Measurements from ENCODE around the gene ZNF101.

DNA sequence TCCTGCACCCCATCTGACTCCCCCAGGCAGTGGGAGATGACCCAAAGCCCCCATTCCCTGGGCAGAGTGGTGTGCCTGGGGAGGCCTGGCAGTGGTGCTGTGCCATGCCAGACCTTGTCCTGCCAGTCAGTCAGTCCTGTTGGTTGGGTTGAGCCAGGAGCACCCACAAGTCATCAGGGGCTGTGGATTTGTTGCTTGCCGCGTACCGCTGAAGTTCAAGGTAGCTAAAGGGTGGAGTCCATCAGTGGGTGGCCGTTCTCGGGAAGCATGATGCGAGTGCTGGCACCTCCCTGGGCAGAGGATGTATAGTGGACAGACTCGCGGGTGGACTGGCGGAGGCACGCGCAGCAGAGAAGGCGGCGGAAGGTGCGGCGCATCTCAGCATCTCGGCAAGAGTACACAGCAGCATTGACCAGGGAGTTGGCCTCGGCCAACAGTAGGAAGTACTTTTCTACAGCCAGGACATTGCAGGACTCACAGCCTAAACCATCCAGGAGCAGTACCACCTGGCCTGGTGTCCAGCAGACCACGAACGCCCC, 44.5 kb upstream of the ZNF101 start:
- TF ChIP-seq POLR2AphosphoS5 (IDR thresholded peaks at IDR 0.05) (no peak), EZH2 (IDR thresholded peaks at IDR 0.05; ENCODE audit: borderline replicate concordance, insufficient read depth, low read length, poor library complexity, severe bottlenecking) (no peak), TAF1 (IDR thresholded peaks at IDR 0.05; ENCODE audit: low read depth) (no peak)
- TF ChIP-seq, protein P1, sequence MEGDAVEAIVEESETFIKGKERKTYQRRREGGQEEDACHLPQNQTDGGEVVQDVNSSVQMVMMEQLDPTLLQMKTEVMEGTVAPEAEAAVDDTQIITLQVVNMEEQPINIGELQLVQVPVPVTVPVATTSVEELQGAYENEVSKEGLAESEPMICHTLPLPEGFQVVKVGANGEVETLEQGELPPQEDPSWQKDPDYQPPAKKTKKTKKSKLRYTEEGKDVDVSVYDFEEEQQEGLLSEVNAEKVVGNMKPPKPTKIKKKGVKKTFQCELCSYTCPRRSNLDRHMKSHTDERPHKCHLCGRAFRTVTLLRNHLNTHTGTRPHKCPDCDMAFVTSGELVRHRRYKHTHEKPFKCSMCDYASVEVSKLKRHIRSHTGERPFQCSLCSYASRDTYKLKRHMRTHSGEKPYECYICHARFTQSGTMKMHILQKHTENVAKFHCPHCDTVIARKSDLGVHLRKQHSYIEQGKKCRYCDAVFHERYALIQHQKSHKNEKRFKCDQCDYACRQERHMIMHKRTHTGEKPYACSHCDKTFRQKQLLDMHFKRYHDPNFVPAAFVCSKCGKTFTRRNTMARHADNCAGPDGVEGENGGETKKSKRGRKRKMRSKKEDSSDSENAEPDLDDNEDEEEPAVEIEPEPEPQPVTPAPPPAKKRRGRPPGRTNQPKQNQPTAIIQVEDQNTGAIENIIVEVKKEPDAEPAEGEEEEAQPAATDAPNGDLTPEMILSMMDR (IDR thresholded peaks at IDR 0.05; ENCODE audit: poor library complexity, severe bottlenecking) = no peak
- TF ChIP-seq, protein P2, sequence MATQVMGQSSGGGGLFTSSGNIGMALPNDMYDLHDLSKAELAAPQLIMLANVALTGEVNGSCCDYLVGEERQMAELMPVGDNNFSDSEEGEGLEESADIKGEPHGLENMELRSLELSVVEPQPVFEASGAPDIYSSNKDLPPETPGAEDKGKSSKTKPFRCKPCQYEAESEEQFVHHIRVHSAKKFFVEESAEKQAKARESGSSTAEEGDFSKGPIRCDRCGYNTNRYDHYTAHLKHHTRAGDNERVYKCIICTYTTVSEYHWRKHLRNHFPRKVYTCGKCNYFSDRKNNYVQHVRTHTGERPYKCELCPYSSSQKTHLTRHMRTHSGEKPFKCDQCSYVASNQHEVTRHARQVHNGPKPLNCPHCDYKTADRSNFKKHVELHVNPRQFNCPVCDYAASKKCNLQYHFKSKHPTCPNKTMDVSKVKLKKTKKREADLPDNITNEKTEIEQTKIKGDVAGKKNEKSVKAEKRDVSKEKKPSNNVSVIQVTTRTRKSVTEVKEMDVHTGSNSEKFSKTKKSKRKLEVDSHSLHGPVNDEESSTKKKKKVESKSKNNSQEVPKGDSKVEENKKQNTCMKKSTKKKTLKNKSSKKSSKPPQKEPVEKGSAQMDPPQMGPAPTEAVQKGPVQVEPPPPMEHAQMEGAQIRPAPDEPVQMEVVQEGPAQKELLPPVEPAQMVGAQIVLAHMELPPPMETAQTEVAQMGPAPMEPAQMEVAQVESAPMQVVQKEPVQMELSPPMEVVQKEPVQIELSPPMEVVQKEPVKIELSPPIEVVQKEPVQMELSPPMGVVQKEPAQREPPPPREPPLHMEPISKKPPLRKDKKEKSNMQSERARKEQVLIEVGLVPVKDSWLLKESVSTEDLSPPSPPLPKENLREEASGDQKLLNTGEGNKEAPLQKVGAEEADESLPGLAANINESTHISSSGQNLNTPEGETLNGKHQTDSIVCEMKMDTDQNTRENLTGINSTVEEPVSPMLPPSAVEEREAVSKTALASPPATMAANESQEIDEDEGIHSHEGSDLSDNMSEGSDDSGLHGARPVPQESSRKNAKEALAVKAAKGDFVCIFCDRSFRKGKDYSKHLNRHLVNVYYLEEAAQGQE (IDR thresholded peaks at IDR 0.05; ENCODE audit: borderline replicate concordance) = no peak
